Progenitor cell of endocrine pancreas (in vitro differentiated cells): ENCODE measurements around the gene DLGAP1. TPM values are rescaled to one million over a fixed set of nuclear protein-coding genes. Genes with fewer than 3 reads are reported as not detected.

Experiments
- DNase-seq: peaks from one replicate; pipeline ENCODE4 v3.0.0; 2021; ENCODE audit warnings: low spot score; ENCODE audit not compliant: unreplicated experiment
- H3K27ac Mint-ChIP-seq: 2 replicates; pipeline ENCODE4 v1.8.0; 2021; ENCODE audit warnings: mild to moderate bottlenecking, moderate library complexity, mixed read lengths
- H3K27me3 Mint-ChIP-seq: 2 replicates; pipeline ENCODE4 v1.8.0; 2021; ENCODE audit warnings: mixed read lengths
- H3K36me3 Mint-ChIP-seq: 2 replicates; pipeline ENCODE4 v1.8.0; 2022; ENCODE audit warnings: mixed read lengths; ENCODE audit not compliant: insufficient read depth
- H3K4me1 Mint-ChIP-seq: 2 replicates; pipeline ENCODE4 v1.8.0; 2021; ENCODE audit warnings: low read depth, mixed read lengths
- H3K4me3 Mint-ChIP-seq: 2 replicates; pipeline ENCODE4 v1.8.0; 2021; ENCODE audit warnings: low read depth, mild to moderate bottlenecking, moderate library complexity, mixed read lengths
- H3K9me3 Mint-ChIP-seq: 2 replicates; pipeline ENCODE4 v1.8.0; 2021; ENCODE audit warnings: low read depth, mixed read lengths
- CTCF ChIP-seq: fragments of 200-600 bp; sonication (generic); IDR thresholded peaks from one replicate; pipeline ENCODE4 v1.5.0; 2021; ENCODE audit warnings: antibody characterized with exemption, mild to moderate bottlenecking; ENCODE audit not compliant: unreplicated experiment
- total RNA-seq: library from RNA; stranded (reverse); gene quantifications from 2 replicates; pipeline ENCODE4 v1.2.1, GENCODE V29; 2021

DLGAP1 gene
- total RNA-seq, 1 donor from 2014 or later: 16.7 TPM

- Mint-ChIP-seq H3K27ac (no peak overlapping the region), H3K27me3 (peaks cover 3% of the 10 kb centered on the region)
These were observed 965.6 kb downstream of the DLGAP1 start for GRCh38 chr18:3489462-3489861.

GRCh38 chr18:3486512-3486911, 968.6 kb downstream of the DLGAP1 start:
- no peak for TF ChIP-seq CTCF
- H3K4me1 Mint-ChIP-seq: peaks cover 3% of the 10 kb centered on the region
- no peak for DNase-seq
- no peak overlapping the region for H3K4me3 Mint-ChIP-seq
- H3K36me3 Mint-ChIP-seq: no peaks in the 10 kb centered on the region
- H3K9me3 Mint-ChIP-seq: no peaks in the 10 kb centered on the region
- no peak overlapping the region for H3K27ac Mint-ChIP-seq
- H3K27me3 Mint-ChIP-seq: peaks cover 6% of the 10 kb centered on the region

More at GRCh38 chr18:3489462-3489861, 965.6 kb downstream of the DLGAP1 start:
- Mint-ChIP-seq H3K4me1 (peaks cover 21% of the 10 kb centered on the region), H3K4me3 (no peak overlapping the region), H3K9me3 (no peaks in the 10 kb centered on the region), H3K36me3 (no peaks in the 10 kb centered on the region)
- DNase-seq: no peak
- TF ChIP-seq CTCF: no peak

GRCh38 chr18:3485153-3486149, 969.7 kb downstream of the DLGAP1 start:
- H3K4me3 Mint-ChIP-seq: no peak overlapping the region
- H3K4me1 Mint-ChIP-seq: peaks cover 1% of the 10 kb centered on the region
- H3K27me3 Mint-ChIP-seq: peaks cover 9% of the 10 kb centered on the region
- no peaks in the 10 kb centered on the region for H3K9me3 Mint-ChIP-seq
- H3K27ac Mint-ChIP-seq: no peak overlapping the region
- no peak for TF ChIP-seq CTCF
- H3K36me3 Mint-ChIP-seq: no peaks in the 10 kb centered on the region
- no peak for DNase-seq

GRCh38 chr18:3482258-3482657, 972.8 kb downstream of the DLGAP1 start:
- no peak for DNase-seq
- Mint-ChIP-seq H3K27me3 (peaks cover 9% of the 10 kb centered on the region), H3K36me3 (no peaks in the 10 kb centered on the region), H3K4me1 (no peaks in the 10 kb centered on the region), H3K4me3 (no peak overlapping the region), H3K9me3 (no peaks in the 10 kb centered on the region), H3K27ac (no peak overlapping the region)
- TF ChIP-seq CTCF: no peak

- Mint-ChIP-seq H3K27ac (no peak overlapping the region), H3K4me1 (no peaks in the 10 kb centered on the region), H3K4me3 (no peak overlapping the region), H3K36me3 (no peaks in the 10 kb centered on the region), H3K27me3 (peaks cover 9% of the 10 kb centered on the region), H3K9me3 (no peaks in the 10 kb centered on the region)
- DNase-seq: no peak
- TF ChIP-seq CTCF: peak; percentile 64
These were observed 973.4 kb downstream of the DLGAP1 start for GRCh38 chr18:3481696-3482210.
